Measurements from ENCODE around the gene CRYL1.

GRCh38 chr13:20498659-20499058, 27.0 kb downstream of the CRYL1 start:
- no peak for TF ChIP-seq MXI1 (conservative IDR thresholded peaks at IDR 0.05; ENCODE audit: poor library complexity, severe bottlenecking)
- TF ChIP-seq CTCF (IDR thresholded peaks at IDR 0.05; ENCODE audit: poor library complexity, severe bottlenecking): no peak
- TF ChIP-seq EZH2 (IDR thresholded peaks at IDR 0.05; ENCODE audit: borderline replicate concordance, insufficient read depth, low read length, poor library complexity, severe bottlenecking): no peak
- TF ChIP-seq POLR2AphosphoS5 (IDR thresholded peaks at IDR 0.05): no peak
- TF ChIP-seq TAF1 (IDR thresholded peaks at IDR 0.05; ENCODE audit: low read depth): no peak
- TF ChIP-seq RAD21 (conservative IDR thresholded peaks at IDR 0.05): no peak
- TF ChIP-seq REST (IDR thresholded peaks at IDR 0.05; ENCODE audit: borderline replicate concordance): no peak
- no peak for TF ChIP-seq EP300 (conservative IDR thresholded peaks at IDR 0.05; ENCODE audit: poor library complexity, severe bottlenecking)
- no peak for TF ChIP-seq SMC3 (conservative IDR thresholded peaks at IDR 0.05; ENCODE audit: poor library complexity)

All from neural cell (in vitro differentiated cells).